ENCODE measurements around the gene NUDT17.

Gene NUDT17

GRCh38 chr1:145878724-145879123 is 33.3 kb downstream of the NUDT17 start:
- Histone ChIP-seq H3K4me2 (ENCODE audit: low read length) (no peak overlapping the region), H3K27ac (ENCODE audit: low read depth, low read length) (no peak overlapping the region), H3K9me3 (ENCODE audit: control insufficient read depth, insufficient read depth, low read length) (no peaks in the 10 kb centered on the region), H3K9me2 (replicated peaks; ENCODE audit: control insufficient read depth, low read length) (no peaks in the 10 kb centered on the region), H3F3A (ENCODE audit: control insufficient read depth, insufficient read depth) (no peaks in the 10 kb centered on the region), H3K79me2 (ENCODE audit: control insufficient read depth, low read length) (no peaks in the 10 kb centered on the region), H3K4me3 (ENCODE audit: low read length) (no peak overlapping the region), H3K27me3 (ENCODE audit: control insufficient read depth, low read length) (peaks cover 44% of the 10 kb centered on the region), H3K36me3 (ENCODE audit: control insufficient read depth, low read length) (no peaks in the 10 kb centered on the region), H4K20me1 (ENCODE audit: control insufficient read depth, insufficient read depth, low read depth, low read length) (no peaks in the 10 kb centered on the region), H3K4me1 (ENCODE audit: control insufficient read depth, low read length) (no peaks in the 10 kb centered on the region)
- TF ChIP-seq EZH2phosphoT487 (IDR thresholded peaks at IDR 0.05; ENCODE audit: borderline replicate concordance, low read length): no peak
- no peak for TF ChIP-seq CTCF (IDR thresholded peaks at IDR 0.05; ENCODE audit: low read depth, low read length, poor library complexity, severe bottlenecking)

- TF ChIP-seq CTCF (IDR thresholded peaks at IDR 0.05; ENCODE audit: low read depth, low read length, poor library complexity, severe bottlenecking) (no peak), EZH2phosphoT487 (IDR thresholded peaks at IDR 0.05; ENCODE audit: borderline replicate concordance, low read length) (no peak)
- Histone ChIP-seq H4K20me1 (ENCODE audit: control insufficient read depth, insufficient read depth, low read depth, low read length) (no peaks in the 10 kb centered on the region), H3K9me3 (ENCODE audit: control insufficient read depth, insufficient read depth, low read length) (no peaks in the 10 kb centered on the region), H3K27me3 (ENCODE audit: control insufficient read depth, low read length) (peaks cover 48% of the 10 kb centered on the region), H3K4me3 (ENCODE audit: low read length) (no peak overlapping the region), H3K4me2 (ENCODE audit: low read length) (no peak overlapping the region), H3K27ac (ENCODE audit: low read depth, low read length) (no peak overlapping the region), H3K36me3 (ENCODE audit: control insufficient read depth, low read length) (no peaks in the 10 kb centered on the region), H3F3A (ENCODE audit: control insufficient read depth, insufficient read depth) (no peaks in the 10 kb centered on the region), H3K4me1 (ENCODE audit: control insufficient read depth, low read length) (no peaks in the 10 kb centered on the region), H3K79me2 (ENCODE audit: control insufficient read depth, low read length) (no peaks in the 10 kb centered on the region), H3K9me2 (replicated peaks; ENCODE audit: control insufficient read depth, low read length) (no peaks in the 10 kb centered on the region)
Observed at GRCh38 chr1:145879775-145880174, 34.3 kb downstream of the NUDT17 start.

- Histone ChIP-seq H3K79me2 (ENCODE audit: control insufficient read depth, low read length) (no peaks in the 10 kb centered on the region), H3K4me2 (ENCODE audit: low read length) (no peak overlapping the region)
Observed at GRCh38 chr1:145884675-145885074, 39.2 kb downstream of the NUDT17 start.

More at GRCh38 chr1:145884675-145885074, 39.2 kb downstream of the NUDT17 start:
- no peaks in the 10 kb centered on the region for H4K20me1 ChIP-seq (ENCODE audit: control insufficient read depth, insufficient read depth, low read depth, low read length)
- TF ChIP-seq CTCF (IDR thresholded peaks at IDR 0.05; ENCODE audit: low read depth, low read length, poor library complexity, severe bottlenecking): no peak
- TF ChIP-seq EZH2phosphoT487 (IDR thresholded peaks at IDR 0.05; ENCODE audit: borderline replicate concordance, low read length): no peak
- no peak overlapping the region for H3K4me3 ChIP-seq (ENCODE audit: low read length)
- H3K36me3 ChIP-seq (ENCODE audit: control insufficient read depth, low read length): no peaks in the 10 kb centered on the region
- no peaks in the 10 kb centered on the region for H3K9me2 ChIP-seq (replicated peaks; ENCODE audit: control insufficient read depth, low read length)
- no peaks in the 10 kb centered on the region for H3F3A ChIP-seq (ENCODE audit: control insufficient read depth, insufficient read depth)
- no peak overlapping the region for H3K27ac ChIP-seq (ENCODE audit: low read depth, low read length)
- no peaks in the 10 kb centered on the region for H3K9me3 ChIP-seq (ENCODE audit: control insufficient read depth, insufficient read depth, low read length)
- H3K4me1 ChIP-seq (ENCODE audit: control insufficient read depth, low read length): peaks cover 6% of the 10 kb centered on the region; the same call in 1 of the 2 replicates
- H3K27me3 ChIP-seq (ENCODE audit: control insufficient read depth, low read length): peaks cover 34% of the 10 kb centered on the region
